Femur (tissue), 1 donor: ENCODE measurements around the gene TTC31.

Experiments
- DNase-seq: peaks from one replicate; pipeline ENCODE4 v3.0.0-alpha.2; 2017

The TTC31 gene

DNA sequence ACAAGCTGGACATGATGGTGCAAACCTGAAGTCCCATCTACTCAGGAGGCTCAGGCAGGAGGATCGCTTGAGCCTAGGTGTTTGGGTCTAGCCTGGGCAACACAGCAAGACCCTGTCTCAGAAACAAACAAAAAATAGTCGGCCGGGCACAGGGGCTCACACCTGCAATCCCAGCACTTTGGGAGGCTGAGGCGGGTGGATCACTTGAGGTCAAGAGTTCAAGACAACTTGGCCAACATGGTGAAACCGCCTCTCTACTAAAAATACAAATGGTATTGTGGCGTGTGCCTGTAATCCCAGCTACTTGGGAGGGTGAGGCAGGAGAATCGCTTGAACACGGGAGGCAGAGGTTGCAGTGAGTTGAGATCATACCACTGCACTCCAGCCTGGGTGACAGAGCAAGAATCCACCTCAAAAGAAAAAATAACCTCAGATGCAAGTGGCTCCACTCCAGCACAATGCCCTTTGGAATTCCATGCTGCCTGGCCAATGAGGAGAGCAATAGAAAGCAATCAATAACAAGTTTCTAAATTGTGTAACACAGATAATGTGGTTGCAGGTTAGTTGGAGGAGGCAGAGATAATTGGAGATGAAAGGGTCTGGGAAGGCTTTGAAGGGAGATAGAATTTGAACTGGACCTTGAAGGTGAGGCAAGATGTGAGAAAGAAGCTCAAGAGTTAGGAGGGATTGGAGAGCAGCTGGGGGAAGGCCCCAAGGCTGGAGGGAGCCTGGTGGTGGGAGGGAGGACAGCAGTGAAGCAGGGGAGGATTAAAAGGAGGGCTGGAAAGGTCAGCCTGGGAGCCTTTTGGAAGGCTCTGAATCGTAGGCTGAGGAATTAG, 6.0 kb downstream of the TTC31 start:
- no peak for DNase-seq

GRCh38 chr2:74489906-74490305, 7.0 kb downstream of the TTC31 start:
- no peak for DNase-seq

- DNase-seq, result no peak
Measured at GRCh38 chr2:74491648-74492544, 9.0 kb downstream of the TTC31 start.

DNA sequence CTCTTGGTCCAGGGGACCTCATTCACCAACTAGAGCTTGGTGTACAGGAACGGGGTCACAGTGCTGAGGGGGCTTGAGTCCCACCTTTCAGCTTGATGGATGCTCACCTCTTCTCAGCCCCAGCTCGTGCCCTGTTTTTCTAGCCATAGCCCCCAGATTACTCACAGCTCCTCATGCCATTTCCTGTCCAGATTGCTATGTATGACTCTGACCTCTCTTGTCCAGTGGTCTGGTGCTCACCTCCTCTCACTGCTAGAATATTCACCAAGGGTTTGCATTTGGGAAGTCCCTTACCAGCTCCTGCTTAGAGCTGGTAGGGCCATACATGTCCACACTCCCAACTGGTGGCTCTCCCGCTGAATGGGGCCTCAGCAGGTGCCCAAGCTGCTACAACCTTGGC, 10.7 kb downstream of the TTC31 start:
- no peak for DNase-seq

DNA sequence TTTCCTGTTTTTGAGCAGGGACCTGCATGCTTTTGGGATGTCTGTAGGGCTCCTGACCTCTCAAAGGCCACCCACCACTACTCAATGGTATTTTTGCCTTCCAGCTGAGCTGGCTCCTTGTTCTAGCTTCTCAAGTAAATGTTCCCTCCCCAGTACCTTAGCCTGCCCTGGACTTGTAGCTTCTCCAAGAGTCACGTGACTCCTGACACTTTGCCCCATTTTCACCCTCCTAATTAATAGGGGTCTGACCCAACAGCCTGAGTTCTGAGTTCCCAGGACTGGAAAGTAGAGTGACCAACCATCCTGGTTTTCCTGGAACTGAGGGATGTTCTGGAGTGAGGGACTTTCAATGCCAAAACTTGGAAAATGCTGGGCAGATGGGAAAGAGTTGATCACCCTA, 12.6 kb downstream of the TTC31 start:
- no peak for DNase-seq

GRCh38 chr2:74496997-74497776, 14.3 kb downstream of the TTC31 start:
- DNase-seq, result no peak

DNA sequence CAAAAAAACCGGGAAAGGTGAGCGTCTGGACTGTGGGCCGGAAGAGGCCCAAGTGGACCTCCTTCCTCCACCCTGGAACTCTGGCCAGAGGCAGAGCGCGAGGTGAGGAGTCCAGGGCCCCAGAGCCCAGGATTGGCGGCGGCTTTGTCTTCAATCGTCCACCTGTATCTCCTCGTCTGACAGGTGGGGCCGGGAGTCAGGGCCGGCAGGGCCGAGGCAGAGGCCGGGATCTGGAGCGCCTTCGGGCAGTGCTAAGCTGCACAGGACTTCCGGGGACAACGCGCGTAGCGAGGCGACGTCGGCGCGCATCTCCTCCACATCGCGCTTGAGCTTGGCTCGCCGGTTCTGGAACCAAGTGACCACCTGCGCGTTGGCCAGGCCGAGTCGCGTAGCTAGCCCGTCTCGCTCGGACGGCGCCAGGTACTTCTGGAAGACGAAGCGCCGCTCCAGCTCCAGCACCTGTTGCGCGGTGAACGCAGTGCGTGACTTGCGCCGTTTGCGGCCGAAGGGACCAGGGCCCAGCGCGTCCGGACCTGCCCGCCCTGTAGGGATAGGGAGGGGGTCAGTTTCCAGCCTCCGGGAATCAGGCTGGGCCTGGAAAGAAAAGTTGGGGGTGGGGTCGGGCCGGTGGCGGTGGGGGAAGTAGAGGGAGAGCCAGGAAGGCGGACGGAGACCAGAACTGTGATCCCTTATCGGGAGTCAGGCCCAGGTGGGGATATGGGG, 15.1 kb downstream of the TTC31 start:
- DNase-seq, result no peak

DNA sequence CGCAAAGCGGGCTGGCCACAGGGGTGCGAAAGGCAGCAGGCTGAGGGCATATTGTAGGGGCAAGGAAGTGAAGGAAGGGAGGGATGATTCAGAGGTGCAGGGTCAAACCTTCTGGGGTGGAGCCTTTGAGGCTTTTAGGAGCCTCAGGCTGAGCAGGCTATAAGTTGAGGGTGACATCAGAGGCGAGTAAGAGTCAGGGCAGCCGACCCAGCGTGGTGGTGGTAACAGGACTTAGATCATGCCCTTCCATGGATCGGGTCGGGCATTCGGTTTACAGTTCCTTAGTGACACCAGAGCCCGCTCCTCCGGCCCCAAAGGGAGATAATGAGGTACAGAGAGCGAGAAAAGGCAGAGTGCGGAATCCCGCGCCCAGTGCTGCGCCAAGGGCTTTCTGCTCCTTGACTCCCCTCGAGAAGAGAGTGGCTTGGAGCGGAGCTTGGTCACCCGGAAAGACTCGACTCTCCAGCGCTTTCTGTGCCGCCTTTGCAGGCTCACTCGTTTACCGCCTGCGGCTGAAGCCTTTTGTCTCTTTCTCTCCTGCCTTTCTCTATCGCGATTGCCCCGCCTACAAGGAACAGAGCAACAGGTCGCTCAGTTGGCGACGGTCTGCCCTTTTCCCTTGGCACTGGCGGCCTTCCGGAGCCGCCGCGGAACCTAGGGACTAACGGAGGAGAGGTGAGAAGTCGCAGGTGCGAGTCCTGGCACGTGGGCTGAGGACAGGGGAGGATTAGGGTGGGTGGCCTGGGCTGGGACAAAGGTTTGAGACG, 15.8 kb downstream of the TTC31 start:
- DNase-seq, result no peak

DNA sequence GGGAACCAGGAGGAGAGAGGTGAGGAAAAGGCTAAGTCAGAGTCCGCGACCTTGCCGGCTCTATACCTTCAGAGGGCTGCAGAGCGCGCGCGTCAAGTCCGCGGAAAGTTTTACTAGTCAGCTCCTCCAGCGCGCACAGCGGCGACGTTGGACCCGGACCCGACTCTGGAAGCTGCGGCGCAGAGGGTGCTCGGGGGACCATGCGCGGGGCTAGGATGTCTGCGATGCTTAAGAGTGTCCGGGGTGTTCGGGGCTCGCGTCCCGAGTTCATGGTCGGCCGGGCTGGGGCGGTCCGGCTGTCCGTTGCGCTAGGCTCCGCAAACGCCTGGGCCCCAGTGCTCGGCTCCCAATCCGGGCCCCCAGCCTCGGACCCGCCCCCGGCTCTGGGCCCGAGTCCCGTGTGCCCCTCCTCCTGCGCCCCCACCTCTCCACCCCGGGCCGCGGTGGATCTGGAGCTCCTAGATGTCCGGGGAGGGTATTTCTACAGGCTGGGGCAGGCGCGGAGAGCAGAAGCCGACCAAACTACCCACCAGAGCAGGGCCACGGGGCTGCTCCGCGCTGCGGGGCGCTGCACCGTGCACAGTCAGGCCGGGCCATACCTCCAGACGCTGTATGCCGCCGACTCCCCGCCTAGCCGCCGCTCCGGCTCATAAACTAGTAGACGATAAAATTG, 16.5 kb downstream of the TTC31 start, which contains the start of gene LBX2:
Gene LBX2 (minus strand): TSS at position 337 of the 673 bp plus-strand sequence. CDS start 66 bp downstream, at position 271.
- no peak for DNase-seq

- no peak for DNase-seq
Measured at GRCh38 chr2:74499940-74500577, 17.2 kb downstream of the TTC31 start.

- DNase-seq, result no peak
Measured at GRCh38 chr2:74500578-74500946, 17.7 kb downstream of the TTC31 start.

GRCh38 chr2:74501335-74502071, 18.6 kb downstream of the TTC31 start:
- DNase-seq, result no peak

DNA sequence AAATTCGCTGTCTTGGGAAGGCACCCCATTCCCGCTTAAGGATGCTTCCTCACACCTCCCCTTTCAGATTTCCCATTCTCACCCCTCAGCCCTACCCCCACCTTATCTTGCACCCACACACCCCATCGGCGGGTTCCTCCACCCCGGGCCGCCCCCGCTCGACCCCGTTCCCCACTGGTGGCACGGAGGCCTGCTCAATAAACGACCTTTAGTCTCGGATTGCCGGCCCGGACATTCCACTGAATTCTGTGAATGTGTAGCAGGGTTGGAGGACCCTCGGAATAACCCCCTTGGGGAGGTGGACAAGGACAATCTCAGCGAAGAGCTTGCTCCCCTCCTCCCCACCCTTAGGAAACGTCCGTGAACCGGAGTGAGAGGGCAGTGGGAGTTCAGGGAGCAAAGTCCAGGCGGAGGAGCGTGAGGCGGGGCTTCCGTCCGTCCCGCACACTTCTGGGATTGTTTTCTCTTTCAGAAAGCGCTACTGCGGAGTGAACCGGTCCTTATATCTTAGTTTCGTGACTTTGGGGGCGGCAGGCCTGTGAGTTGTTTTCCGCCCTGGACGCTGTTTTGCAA, 19.4 kb downstream of the TTC31 start:
- no peak for DNase-seq

DNA sequence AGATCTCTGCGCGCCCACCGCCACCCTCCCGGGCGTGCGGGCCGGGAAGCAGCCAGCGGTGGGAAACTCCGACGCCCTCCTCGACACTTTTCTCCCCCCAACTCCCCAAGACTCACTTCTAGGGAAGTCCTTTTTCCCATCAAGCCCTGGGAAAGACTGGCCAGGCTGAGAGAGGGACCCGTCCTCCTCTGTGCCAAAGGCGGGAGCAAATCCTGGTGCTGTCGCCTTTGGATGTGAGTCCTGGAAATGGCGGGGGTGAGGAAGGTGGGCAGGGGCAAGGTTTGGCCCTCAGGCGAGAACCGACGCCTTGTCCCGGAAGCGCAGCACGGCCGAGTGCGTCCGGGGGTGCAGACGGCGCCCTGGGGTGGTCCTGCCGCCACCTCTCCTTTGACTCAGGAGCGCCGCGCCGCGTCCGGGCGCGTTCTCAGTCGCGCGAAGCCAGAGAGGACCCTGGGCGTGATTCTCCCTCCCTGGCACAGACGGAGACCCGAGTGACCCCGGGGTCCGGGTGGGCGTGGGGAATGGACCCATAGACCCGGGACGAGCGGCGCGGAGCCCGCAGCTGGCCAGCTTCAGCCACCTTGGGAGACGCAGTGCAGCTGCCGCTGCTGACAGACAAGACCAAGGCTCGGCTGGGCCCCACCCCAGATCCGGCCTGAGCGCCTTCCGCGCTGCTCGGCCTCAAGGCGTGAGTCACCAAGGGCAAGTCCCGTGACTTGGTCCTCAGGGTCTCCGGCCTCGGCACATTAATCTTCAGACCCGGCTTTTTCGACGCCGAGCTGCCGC, 20.0 kb downstream of the TTC31 start:
- DNase-seq, result peak; percentile 84

- DNase-seq, result no peak
Measured at GRCh38 chr2:74503506-74504475, 20.9 kb downstream of the TTC31 start.

DNA sequence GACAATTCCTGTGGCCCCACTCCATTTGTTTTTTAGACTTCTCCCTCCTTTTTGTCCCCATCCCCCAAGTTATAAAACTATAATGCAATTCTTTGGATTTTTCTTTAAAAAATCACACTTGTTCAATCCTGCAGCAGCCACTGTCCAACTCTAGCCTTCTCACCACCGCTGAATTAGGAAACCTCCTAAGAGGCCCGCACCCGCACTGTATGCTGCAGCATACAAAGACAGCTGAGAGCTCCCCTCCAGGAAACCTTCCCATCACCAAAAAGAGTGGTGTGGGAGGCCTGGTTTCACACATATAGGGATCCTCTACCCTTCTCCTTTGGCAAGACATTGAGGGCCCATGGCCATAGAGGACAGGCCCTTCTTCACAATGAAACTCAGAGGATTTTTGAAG, 21.7 kb downstream of the TTC31 start:
- DNase-seq, result no peak
